ENCODE results near the gene RHOA.
A peak's percentile ranks its signal among the peaks of the same experiment; 100 is the strongest.
"Not testable (repeated sequence)": the region's sequence is repeated elsewhere in the genome, so short reads cannot be mapped to it uniquely, and the experiment has no call there.

The RHOA gene

DNA sequence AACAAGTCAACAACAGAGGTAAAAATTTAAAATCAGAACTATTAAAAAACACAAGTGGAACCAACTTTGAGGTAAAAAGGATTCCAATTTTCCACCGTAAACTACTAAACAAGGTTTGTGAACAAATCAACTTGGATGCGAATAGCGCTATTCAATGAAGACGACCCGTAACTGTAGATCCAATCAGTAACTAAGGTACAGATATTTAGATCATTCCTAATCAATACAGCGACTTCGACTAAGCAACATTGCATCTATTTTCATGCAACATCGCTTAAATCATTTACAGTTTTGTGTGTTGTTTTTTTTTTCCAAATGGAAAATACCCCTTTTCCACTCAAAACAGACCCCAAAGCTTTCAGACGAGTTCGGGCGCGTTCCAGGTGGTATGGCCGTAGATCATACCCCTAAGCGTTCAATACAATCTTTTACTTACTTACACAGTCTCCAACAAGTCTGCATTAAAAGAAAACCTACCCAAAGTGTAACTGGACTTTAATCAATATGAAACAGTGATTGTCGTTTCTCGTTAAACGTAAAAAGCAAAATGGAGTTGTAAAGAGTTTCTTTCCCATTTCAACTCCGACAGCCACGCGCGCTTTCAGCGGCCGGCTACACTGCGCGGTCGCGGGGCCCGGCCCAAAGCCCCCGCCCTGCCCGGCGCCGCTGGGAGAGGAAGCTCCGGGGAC lies 786 bp downstream of the RHOA start (continued):
- TF ChIP-seq, protein P1, sequence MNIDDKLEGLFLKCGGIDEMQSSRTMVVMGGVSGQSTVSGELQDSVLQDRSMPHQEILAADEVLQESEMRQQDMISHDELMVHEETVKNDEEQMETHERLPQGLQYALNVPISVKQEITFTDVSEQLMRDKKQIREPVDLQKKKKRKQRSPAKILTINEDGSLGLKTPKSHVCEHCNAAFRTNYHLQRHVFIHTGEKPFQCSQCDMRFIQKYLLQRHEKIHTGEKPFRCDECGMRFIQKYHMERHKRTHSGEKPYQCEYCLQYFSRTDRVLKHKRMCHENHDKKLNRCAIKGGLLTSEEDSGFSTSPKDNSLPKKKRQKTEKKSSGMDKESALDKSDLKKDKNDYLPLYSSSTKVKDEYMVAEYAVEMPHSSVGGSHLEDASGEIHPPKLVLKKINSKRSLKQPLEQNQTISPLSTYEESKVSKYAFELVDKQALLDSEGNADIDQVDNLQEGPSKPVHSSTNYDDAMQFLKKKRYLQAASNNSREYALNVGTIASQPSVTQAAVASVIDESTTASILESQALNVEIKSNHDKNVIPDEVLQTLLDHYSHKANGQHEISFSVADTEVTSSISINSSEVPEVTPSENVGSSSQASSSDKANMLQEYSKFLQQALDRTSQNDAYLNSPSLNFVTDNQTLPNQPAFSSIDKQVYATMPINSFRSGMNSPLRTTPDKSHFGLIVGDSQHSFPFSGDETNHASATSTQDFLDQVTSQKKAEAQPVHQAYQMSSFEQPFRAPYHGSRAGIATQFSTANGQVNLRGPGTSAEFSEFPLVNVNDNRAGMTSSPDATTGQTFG (tag by site-specific recombination; IDR thresholded peaks at IDR 0.05; ENCODE audit: borderline replicate concordance) = no peak

DNA sequence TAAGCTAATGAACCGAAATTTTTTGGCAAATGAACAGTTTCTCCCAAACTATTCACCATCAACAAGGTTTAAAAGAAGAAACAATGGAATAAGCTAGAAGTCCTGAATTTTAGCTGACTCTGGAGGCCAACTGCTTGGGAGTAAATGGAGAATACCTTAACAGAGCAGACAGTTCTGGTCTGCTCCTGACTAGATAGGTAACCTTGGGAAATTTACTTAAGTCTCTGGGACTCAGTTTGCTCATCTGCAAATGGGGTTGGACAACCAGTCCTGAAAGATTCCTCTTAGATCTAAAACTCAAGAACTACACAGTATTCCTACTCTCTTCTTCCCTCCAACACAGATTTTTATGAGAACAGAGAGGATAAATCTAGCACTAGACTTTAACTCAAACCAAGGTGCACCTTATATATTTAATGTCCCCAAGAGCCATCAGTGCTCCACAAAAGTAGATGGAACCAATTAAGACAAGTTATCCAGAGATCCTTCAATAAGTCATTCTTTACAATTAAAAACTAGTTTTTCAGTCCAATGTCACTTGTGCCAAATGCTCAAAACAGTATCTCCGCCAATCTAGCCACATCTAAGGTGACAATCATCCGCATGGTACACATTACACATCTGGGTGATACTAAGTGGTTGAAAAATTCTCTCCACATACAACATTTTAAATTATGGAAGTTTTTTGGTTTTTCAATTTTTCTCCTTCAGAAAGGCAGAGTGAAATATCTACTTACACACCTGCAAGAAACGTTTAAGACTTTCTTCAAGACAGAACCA lies 1.5 kb downstream of the RHOA start:
- Histone ChIP-seq H3K36me3 (ENCODE audit: control insufficient read depth in 2 of 2, insufficient read depth in 1 of 2, low read length in 2 of 2) (peaks cover 0 to 6% of the 10 kb centered on the region in 2 experiments; a peak in 1 of 3 replicates), H3K9me3 (ENCODE audit: control insufficient read depth, insufficient read depth, low read depth, low read length) (no peaks in the 10 kb centered on the region), H3K4me3 (ENCODE audit: low read depth, low read length) (peak overlapping the region; percentile 98), H3K4me1 (ENCODE audit: control insufficient read depth, insufficient read depth, low read length) (peaks cover 19% of the 10 kb centered on the region), H3K27ac (ENCODE audit: extremely low read depth, low read depth, low read length) (no peak overlapping the region)
- ChIA-PET CTCF (interaction anchor here (1.0 kb wide), 1 partner anchor 70 kb away, joined by 3 read pairs; no protein-coding TSS in a partner anchor), POLR2A (interaction anchor here (1.9 kb wide), 1 partner anchor 18 kb away, joined by 17 read pairs; the partner anchor contains the start of gene NICN1)
- TF ChIP-seq YY2 (tag by site-specific recombination; IDR thresholded peaks at IDR 0.05) (no peak), ZNF274 (IDR thresholded peaks at IDR 0.05; ENCODE audit: low read length) (no peak), ZNF274 (tag by site-specific recombination; IDR thresholded peaks at IDR 0.05; ENCODE audit: borderline replicate concordance) (no peak), HOXA7 (CRISPR knock-in tag; IDR thresholded peaks at IDR 0.05; ENCODE audit: borderline replicate concordance) (no peak)
- TF ChIP-seq, protein P2, sequence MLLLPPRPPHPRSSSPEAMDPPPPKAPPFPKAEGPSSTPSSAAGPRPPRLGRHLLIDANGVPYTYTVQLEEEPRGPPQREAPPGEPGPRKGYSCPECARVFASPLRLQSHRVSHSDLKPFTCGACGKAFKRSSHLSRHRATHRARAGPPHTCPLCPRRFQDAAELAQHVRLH (tag by site-specific recombination; IDR thresholded peaks at IDR 0.05) = 0 out of 2 replicates have a peak, but pooled peaks have one; percentile 17

DNA sequence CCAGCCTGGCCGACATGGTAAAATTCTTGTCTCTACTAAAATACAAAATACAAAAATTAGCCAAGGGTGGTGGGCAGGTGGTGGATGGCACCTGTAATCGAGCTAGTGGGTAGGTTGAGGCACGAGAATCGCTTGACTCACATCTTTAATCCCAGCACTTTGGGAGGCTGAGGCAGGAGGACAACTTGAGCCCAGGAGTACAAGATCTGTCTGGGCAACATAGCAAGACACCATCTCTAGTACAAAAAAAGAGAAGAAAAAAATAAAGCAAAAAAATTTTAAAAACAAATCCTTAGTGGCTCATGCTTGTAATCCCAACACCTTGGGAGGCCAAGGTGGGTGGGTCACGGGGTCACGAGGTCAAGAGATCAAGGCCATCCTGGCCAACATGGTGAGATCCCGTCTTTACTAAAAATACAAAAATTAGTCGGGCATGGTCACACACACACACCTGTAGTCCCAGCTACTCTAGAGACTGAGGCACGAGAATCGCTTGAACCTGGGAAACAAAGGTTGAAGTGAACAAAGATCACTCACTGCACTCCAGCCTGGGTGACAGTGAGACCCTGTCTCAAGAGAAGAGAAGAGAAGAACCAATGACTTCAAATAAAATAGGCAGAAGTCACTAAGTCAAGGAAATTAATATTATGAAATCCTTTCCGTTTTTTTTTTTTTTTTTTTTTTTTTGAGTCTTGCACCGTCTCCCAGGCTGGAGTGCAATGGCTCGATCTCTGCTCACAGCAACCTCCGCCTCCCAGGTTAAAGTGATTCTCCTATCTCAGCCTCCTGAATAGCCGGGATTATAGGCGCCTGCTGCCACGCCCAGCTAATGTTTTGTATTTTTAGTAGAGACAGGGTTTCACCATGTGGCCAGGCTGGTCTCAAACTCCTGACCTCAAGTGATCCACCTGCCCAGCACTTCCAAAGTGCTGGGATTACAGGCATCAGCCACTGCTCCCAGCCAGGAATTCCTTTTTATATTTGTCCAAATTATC lies 4.9 kb downstream of the RHOA start:
- H3K36me3 ChIP-seq (ENCODE audit: control insufficient read depth in 2 of 2, insufficient read depth in 1 of 2, low read length in 2 of 2) = peaks cover 3 to 10% of the 10 kb centered on the region in 2 experiments; a peak in 2 of 3 replicates
- CTCF ChIA-PET = interaction anchor here (0.6 to 0.8 kb wide), 3 partner anchors 29 to 389 kb away, joined by 3 read pairs; partner anchors contain the start of gene KLHDC8B

DNA sequence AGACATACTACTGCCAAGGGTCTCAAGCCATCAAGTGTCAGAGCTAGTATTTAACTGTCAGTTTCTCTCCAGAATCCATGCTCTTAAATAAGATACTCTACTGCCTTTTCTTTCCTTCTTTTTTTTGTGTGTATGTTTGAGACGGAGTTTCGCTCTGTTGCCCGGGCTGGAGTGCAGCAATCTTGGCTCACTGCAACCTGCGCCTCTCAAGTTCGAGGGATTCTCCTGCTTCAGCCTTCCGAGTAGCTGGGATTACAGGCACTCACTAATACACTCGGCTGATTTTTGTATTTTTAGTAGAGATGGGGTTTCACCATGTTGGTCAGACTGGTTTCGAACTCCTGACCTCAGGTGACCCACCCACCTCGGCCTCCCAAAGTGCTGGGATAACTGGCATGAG lies 6.2 kb downstream of the RHOA start:
- CTCF ChIA-PET = interaction anchor here (0.8 kb wide), 1 partner anchor 234 kb away, joined by 3 read pairs; the partner anchor contains the start of gene KLHDC8B
- POLR2A ChIA-PET = not testable (repeated sequence)

More for the DNA sequence above, 4.9 kb downstream of the RHOA start:
- H3K27ac ChIP-seq (ENCODE audit: extremely low read depth, low read depth, low read length) = peak overlapping the region; percentile 39; the same call in 1 of the 2 replicates
- peaks cover 20% of the 10 kb centered on the region for H3K4me1 ChIP-seq (ENCODE audit: control insufficient read depth, insufficient read depth, low read length)
- no peak overlapping the region for H3K4me3 ChIP-seq (ENCODE audit: low read depth, low read length)
- TF ChIP-seq, protein P3, sequence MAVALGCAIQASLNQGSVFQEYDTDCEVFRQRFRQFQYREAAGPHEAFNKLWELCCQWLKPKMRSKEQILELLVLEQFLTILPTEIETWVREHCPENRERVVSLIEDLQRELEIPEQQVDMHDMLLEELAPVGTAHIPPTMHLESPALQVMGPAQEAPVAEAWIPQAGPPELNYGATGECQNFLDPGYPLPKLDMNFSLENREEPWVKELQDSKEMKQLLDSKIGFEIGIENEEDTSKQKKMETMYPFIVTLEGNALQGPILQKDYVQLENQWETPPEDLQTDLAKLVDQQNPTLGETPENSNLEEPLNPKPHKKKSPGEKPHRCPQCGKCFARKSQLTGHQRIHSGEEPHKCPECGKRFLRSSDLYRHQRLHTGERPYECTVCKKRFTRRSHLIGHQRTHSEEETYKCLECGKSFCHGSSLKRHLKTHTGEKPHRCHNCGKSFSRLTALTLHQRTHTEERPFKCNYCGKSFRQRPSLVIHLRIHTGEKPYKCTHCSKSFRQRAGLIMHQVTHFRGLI (tag by site-specific recombination; IDR thresholded peaks at IDR 0.05) = no peak
- TF ChIP-seq ZNF585B (tag by site-specific recombination; IDR thresholded peaks at IDR 0.05) = no peak
- no peak for TF ChIP-seq ZNF747 (tag by site-specific recombination; IDR thresholded peaks at IDR 0.05)
- TF ChIP-seq, protein P1 (tag by site-specific recombination; IDR thresholded peaks at IDR 0.05; ENCODE audit: borderline replicate concordance) = no peak
- TF ChIP-seq ZNF175 (tag by site-specific recombination; IDR thresholded peaks at IDR 0.05) = no peak
- no peak for TF ChIP-seq ZNF501 (tag by site-specific recombination; IDR thresholded peaks at IDR 0.05)
- TF ChIP-seq BCL11B (tag by site-specific recombination; IDR thresholded peaks at IDR 0.05; ENCODE audit: low read depth) = 0 out of 2 replicates have a peak, but pooled peaks have one; percentile 72
- TF ChIP-seq, protein P4, sequence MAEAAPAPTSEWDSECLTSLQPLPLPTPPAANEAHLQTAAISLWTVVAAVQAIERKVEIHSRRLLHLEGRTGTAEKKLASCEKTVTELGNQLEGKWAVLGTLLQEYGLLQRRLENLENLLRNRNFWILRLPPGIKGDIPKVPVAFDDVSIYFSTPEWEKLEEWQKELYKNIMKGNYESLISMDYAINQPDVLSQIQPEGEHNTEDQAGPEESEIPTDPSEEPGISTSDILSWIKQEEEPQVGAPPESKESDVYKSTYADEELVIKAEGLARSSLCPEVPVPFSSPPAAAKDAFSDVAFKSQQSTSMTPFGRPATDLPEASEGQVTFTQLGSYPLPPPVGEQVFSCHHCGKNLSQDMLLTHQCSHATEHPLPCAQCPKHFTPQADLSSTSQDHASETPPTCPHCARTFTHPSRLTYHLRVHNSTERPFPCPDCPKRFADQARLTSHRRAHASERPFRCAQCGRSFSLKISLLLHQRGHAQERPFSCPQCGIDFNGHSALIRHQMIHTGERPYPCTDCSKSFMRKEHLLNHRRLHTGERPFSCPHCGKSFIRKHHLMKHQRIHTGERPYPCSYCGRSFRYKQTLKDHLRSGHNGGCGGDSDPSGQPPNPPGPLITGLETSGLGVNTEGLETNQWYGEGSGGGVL (tag by site-specific recombination; IDR thresholded peaks at IDR 0.05) = no peak
- TF ChIP-seq ZNF121 (tag by site-specific recombination; IDR thresholded peaks at IDR 0.05) = peak; percentile 94
- no peak for TF ChIP-seq HOXC10 (CRISPR knock-in tag; IDR thresholded peaks at IDR 0.05)
- peak; percentile 16; the same call in 1 of the 2 replicates for TF ChIP-seq ZNF394 (tag by site-specific recombination; IDR thresholded peaks at IDR 0.05; ENCODE audit: borderline replicate concordance)
- peak; percentile 27; the same call in 1 of the 2 replicates for TF ChIP-seq KLF9 (tag by site-specific recombination; IDR thresholded peaks at IDR 0.05; ENCODE audit: low read depth)
- no peak for TF ChIP-seq GFI1B (tag by site-specific recombination; IDR thresholded peaks at IDR 0.05)
- H3K9me3 ChIP-seq (ENCODE audit: control insufficient read depth, insufficient read depth, low read depth, low read length) = no peaks in the 10 kb centered on the region
- POLR2A ChIA-PET = interaction anchor here (0.7 kb wide), 1 partner anchor 65 kb away, joined by 12 read pairs; no protein-coding TSS in a partner anchor

More for the DNA sequence above, 6.2 kb downstream of the RHOA start:
- peaks cover 3 to 18% of the 10 kb centered on the region in 2 experiments; a peak in 2 of 3 replicates for H3K36me3 ChIP-seq (ENCODE audit: control insufficient read depth in 2 of 2, insufficient read depth in 1 of 2, low read length in 2 of 2)
- not testable (repeated sequence) for H3K9me3 ChIP-seq (ENCODE audit: control insufficient read depth, insufficient read depth, low read depth, low read length); H3K27ac ChIP-seq (ENCODE audit: extremely low read depth, low read depth, low read length); H3K4me3 ChIP-seq (ENCODE audit: low read depth, low read length)
- peaks cover 20% of the 10 kb centered on the region for H3K4me1 ChIP-seq (ENCODE audit: control insufficient read depth, insufficient read depth, low read length)

Data from HEK293 (cell line).